Skeletal muscle satellite cell (primary cell): ENCODE measurements around the gene TAL1.
A peak's percentile ranks its signal among the peaks of the same experiment; 100 is the strongest.

ENCODE experiments used
- H3K27me3 ChIP-seq: 2 replicates; pipeline ENCODE4 v1.7.0; 2013; ENCODE audit warnings: low read length; ENCODE audit not compliant: control insufficient read depth, insufficient read depth
- H3K36me3 ChIP-seq: 2 replicates; pipeline ENCODE4 v1.7.0; 2013; ENCODE audit warnings: mild to moderate bottlenecking, control low read depth, low read length; ENCODE audit not compliant: insufficient read depth
- H3K4me1 ChIP-seq: 2 replicates; pipeline ENCODE4 v1.7.0; 2013; ENCODE audit warnings: low read length; ENCODE audit not compliant: control insufficient read depth, insufficient read depth
- H3K4me2 ChIP-seq: 2 replicates; pipeline ENCODE4 v1.7.0; 2013; ENCODE audit warnings: mild to moderate bottlenecking, low read length
- H3K4me3 ChIP-seq: 2 replicates; pipeline ENCODE4 v1.7.0; 2013; ENCODE audit warnings: low read length
- H3K9ac ChIP-seq: 2 replicates; pipeline ENCODE4 v1.7.0; 2013; ENCODE audit warnings: mild to moderate bottlenecking, low read depth, low read length, moderate library complexity
- H3K9me3 ChIP-seq: replicated peaks from 2 replicates; pipeline ENCODE4 v1.7.0; 2013; ENCODE audit warnings: mild to moderate bottlenecking, control low read depth, low read length

Gene TAL1

GRCh38 chr1:47181955-47182675, 49.9 kb downstream of the TAL1 start:
- no peak overlapping the region for H3K9ac ChIP-seq
- peaks cover 9% of the 10 kb centered on the region for H3K4me1 ChIP-seq
- H3K9me3 ChIP-seq = no peaks in the 10 kb centered on the region
- H3K4me2 ChIP-seq = no peak overlapping the region
- peaks cover 16% of the 10 kb centered on the region for H3K27me3 ChIP-seq
- no peak overlapping the region for H3K4me3 ChIP-seq
- H3K36me3 ChIP-seq = no peaks in the 10 kb centered on the region

- no peak overlapping the region for H3K4me3 ChIP-seq
- H3K9ac ChIP-seq = no peak overlapping the region
Observed at GRCh38 chr1:47181095-47181954, 50.7 kb downstream of the TAL1 start.

GRCh38 chr1:47180603-47181094, 51.4 kb downstream of the TAL1 start:
- H3K9ac ChIP-seq = no peak overlapping the region
- peaks cover 9% of the 10 kb centered on the region for H3K4me1 ChIP-seq
- H3K36me3 ChIP-seq = no peaks in the 10 kb centered on the region
- H3K4me2 ChIP-seq = no peak overlapping the region
- no peaks in the 10 kb centered on the region for H3K9me3 ChIP-seq
- H3K27me3 ChIP-seq = peaks cover 16% of the 10 kb centered on the region
- no peak overlapping the region for H3K4me3 ChIP-seq

More at GRCh38 chr1:47181095-47181954, 50.7 kb downstream of the TAL1 start:
- no peak overlapping the region for H3K4me2 ChIP-seq
- H3K4me1 ChIP-seq = peaks cover 9% of the 10 kb centered on the region
- no peaks in the 10 kb centered on the region for H3K9me3 ChIP-seq
- peaks cover 16% of the 10 kb centered on the region for H3K27me3 ChIP-seq
- H3K36me3 ChIP-seq = no peaks in the 10 kb centered on the region

GRCh38 chr1:47179988-47180563, 51.9 kb downstream of the TAL1 start:
- H3K4me2 ChIP-seq = peak overlapping the region; percentile 79
- no peaks in the 10 kb centered on the region for H3K9me3 ChIP-seq
- peaks cover 16% of the 10 kb centered on the region for H3K27me3 ChIP-seq
- H3K36me3 ChIP-seq = no peaks in the 10 kb centered on the region
- H3K4me1 ChIP-seq = peaks cover 9% of the 10 kb centered on the region
- peak overlapping the region; percentile 60 for H3K4me3 ChIP-seq
- H3K9ac ChIP-seq = no peak overlapping the region

- peak overlapping the region; percentile 30 for H3K9ac ChIP-seq
- peaks cover 16% of the 10 kb centered on the region for H3K27me3 ChIP-seq
- peaks cover 9% of the 10 kb centered on the region for H3K4me1 ChIP-seq
Observed at GRCh38 chr1:47179017-47179987, 52.7 kb downstream of the TAL1 start.

GRCh38 chr1:47178654-47179016, 53.4 kb downstream of the TAL1 start:
- peak overlapping the region; percentile 30 for H3K9ac ChIP-seq
- H3K4me2 ChIP-seq = peak overlapping the region; percentile 79
- H3K9me3 ChIP-seq = no peaks in the 10 kb centered on the region
- H3K27me3 ChIP-seq = peaks cover 16% of the 10 kb centered on the region
- no peaks in the 10 kb centered on the region for H3K36me3 ChIP-seq
- H3K4me1 ChIP-seq = peaks cover 9% of the 10 kb centered on the region
- peak overlapping the region; percentile 60 for H3K4me3 ChIP-seq

More at GRCh38 chr1:47179017-47179987, 52.7 kb downstream of the TAL1 start:
- Histone ChIP-seq H3K36me3 (no peaks in the 10 kb centered on the region), H3K4me2 (peak overlapping the region; percentile 79), H3K4me3 (peak overlapping the region; percentile 60), H3K9me3 (no peaks in the 10 kb centered on the region)

- Histone ChIP-seq H3K9ac (no peak overlapping the region), H3K4me3 (no peak overlapping the region), H3K4me2 (no peak overlapping the region), H3K4me1 (peaks cover 9% of the 10 kb centered on the region), H3K9me3 (no peaks in the 10 kb centered on the region), H3K27me3 (peaks cover 16% of the 10 kb centered on the region), H3K36me3 (no peaks in the 10 kb centered on the region)
Observed at GRCh38 chr1:47178020-47178419, 54.0 kb downstream of the TAL1 start.

GRCh38 chr1:47175227-47175934, 56.6 kb downstream of the TAL1 start:
- no peak overlapping the region for H3K4me3 ChIP-seq
- no peaks in the 10 kb centered on the region for H3K36me3 ChIP-seq
- no peak overlapping the region for H3K9ac ChIP-seq

GRCh38 chr1:47174656-47175020, 57.4 kb downstream of the TAL1 start:
- Histone ChIP-seq H3K27me3 (no peaks in the 10 kb centered on the region), H3K4me3 (no peak overlapping the region), H3K4me1 (peaks cover 3% of the 10 kb centered on the region), H3K36me3 (no peaks in the 10 kb centered on the region), H3K4me2 (no peak overlapping the region), H3K9me3 (no peaks in the 10 kb centered on the region), H3K9ac (no peak overlapping the region)

More at GRCh38 chr1:47175227-47175934, 56.6 kb downstream of the TAL1 start:
- H3K9me3 ChIP-seq = no peaks in the 10 kb centered on the region
- H3K27me3 ChIP-seq = peaks cover 4% of the 10 kb centered on the region
- peaks cover 9% of the 10 kb centered on the region for H3K4me1 ChIP-seq
- no peak overlapping the region for H3K4me2 ChIP-seq

GRCh38 chr1:47172782-47173181, 59.2 kb downstream of the TAL1 start:
- no peak overlapping the region for H3K9ac ChIP-seq
- H3K4me3 ChIP-seq = no peak overlapping the region
- no peaks in the 10 kb centered on the region for H3K9me3 ChIP-seq
- no peaks in the 10 kb centered on the region for H3K4me1 ChIP-seq
- no peak overlapping the region for H3K4me2 ChIP-seq
- no peaks in the 10 kb centered on the region for H3K27me3 ChIP-seq
- no peaks in the 10 kb centered on the region for H3K36me3 ChIP-seq
